HG03196 (cell line): Measurements from ENCODE around the gene STIM1.
"Not testable (repeated sequence)": the region's sequence is repeated elsewhere in the genome, so short reads cannot be mapped to it uniquely, and the experiment has no call there.

Experiments used
- ATAC-seq: cut with Tn5 transposase; IDR thresholded peaks from one replicate; pipeline ENCODE4 v1.9.1; 2021; ENCODE audit not compliant: unreplicated experiment

Gene STIM1

GRCh38 chr11:4094348-4095291, 239.2 kb downstream of the STIM1 start, which contains the start of gene RRM1:
RRM1 (plus strand) TSS chr11:4094799; CDS start chr11:4095013, 214 bp downstream.
- peak; percentile 95 for ATAC-seq

GRCh38 chr11:4095509-4096230, 240.2 kb downstream of the STIM1 start:
- no peak for ATAC-seq

GRCh38 chr11:4098026-4098621, 242.7 kb downstream of the STIM1 start:
- ATAC-seq = no peak

- ATAC-seq = no peak
Observed at GRCh38 chr11:4102711-4103110, 247.2 kb downstream of the STIM1 start.

GRCh38 chr11:4103269-4103668, 247.8 kb downstream of the STIM1 start:
- ATAC-seq = no peak

GRCh38 chr11:4105916-4106315, 250.5 kb downstream of the STIM1 start:
- no peak for ATAC-seq

GRCh38 chr11:4111834-4112233, 256.4 kb downstream of the STIM1 start:
- ATAC-seq = no peak

- ATAC-seq = no peak
Observed at GRCh38 chr11:4115128-4115527, 259.7 kb downstream of the STIM1 start.

- no peak for ATAC-seq
Observed at GRCh38 chr11:4118107-4118506, 262.6 kb downstream of the STIM1 start.

GRCh38 chr11:4123218-4123617, 267.8 kb downstream of the STIM1 start:
- no peak for ATAC-seq

- no peak for ATAC-seq
Observed at GRCh38 chr11:4125141-4125540, 269.7 kb downstream of the STIM1 start.

GRCh38 chr11:4127357-4127756, 271.9 kb downstream of the STIM1 start:
- ATAC-seq = no peak

GRCh38 chr11:4130219-4130618, 274.8 kb downstream of the STIM1 start:
- ATAC-seq = not testable (repeated sequence)

GRCh38 chr11:4134806-4135205, 279.3 kb downstream of the STIM1 start:
- no peak for ATAC-seq

- ATAC-seq = no peak
Observed at GRCh38 chr11:4138497-4138896, 283.0 kb downstream of the STIM1 start.

- ATAC-seq = no peak
Observed at GRCh38 chr11:4140067-4140636, 284.7 kb downstream of the STIM1 start.
